AML-193 (cell line): ENCODE measurements around the gene GOLGA3.
"Not testable (repeated sequence)": the region's sequence is repeated elsewhere in the genome, so short reads cannot be mapped to it uniquely, and the experiment has no call there.

ENCODE experiments used
- DNase-seq, 2 experiments: peaks; one replicate each; lab custom pipeline; 2025; lab: John Stamatoyannopoulos, UW

GOLGA3 gene

DNA sequence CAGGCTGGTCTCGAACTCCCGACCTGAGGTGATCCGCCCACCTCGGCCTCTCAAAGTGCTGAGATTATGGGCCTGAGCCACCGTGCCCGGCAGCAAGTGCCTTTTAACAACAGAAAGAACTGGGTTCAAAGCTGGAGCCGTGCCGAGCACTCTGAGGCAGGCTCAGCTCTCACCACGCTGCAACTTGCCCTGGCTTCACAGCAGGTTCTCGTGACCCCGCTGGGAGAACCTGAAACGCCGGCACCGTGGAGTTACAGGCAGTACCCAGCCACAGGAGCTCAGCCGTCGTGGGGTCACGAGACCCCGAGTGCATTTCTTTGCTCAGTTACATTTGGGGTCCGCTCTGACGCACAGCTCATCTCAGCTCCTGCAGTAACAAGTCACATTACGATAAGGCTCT lies 14.4 kb downstream of the GOLGA3 start:
- no peak for DNase-seq

- no peak for DNase-seq
These were observed 15.2 kb downstream of the GOLGA3 start for GRCh38 chr12:132813443-132813842.

GRCh38 chr12:132812631-132813305 lies 15.9 kb downstream of the GOLGA3 start:
- DNase-seq = no peak

GRCh38 chr12:132809391-132809790 lies 19.3 kb downstream of the GOLGA3 start:
- DNase-seq = not testable (repeated sequence)

- no peak for DNase-seq
These were observed 21.2 kb downstream of the GOLGA3 start for GRCh38 chr12:132807295-132808092.

- no peak for DNase-seq
These were observed 21.8 kb downstream of the GOLGA3 start for GRCh38 chr12:132806857-132807256.

- no peak for DNase-seq
These were observed 24.2 kb downstream of the GOLGA3 start for GRCh38 chr12:132804426-132804861.

GRCh38 chr12:132803888-132804287 lies 24.8 kb downstream of the GOLGA3 start:
- DNase-seq = no peak

- no peak for DNase-seq
These were observed 25.5 kb downstream of the GOLGA3 start for GRCh38 chr12:132803125-132803524.

DNA sequence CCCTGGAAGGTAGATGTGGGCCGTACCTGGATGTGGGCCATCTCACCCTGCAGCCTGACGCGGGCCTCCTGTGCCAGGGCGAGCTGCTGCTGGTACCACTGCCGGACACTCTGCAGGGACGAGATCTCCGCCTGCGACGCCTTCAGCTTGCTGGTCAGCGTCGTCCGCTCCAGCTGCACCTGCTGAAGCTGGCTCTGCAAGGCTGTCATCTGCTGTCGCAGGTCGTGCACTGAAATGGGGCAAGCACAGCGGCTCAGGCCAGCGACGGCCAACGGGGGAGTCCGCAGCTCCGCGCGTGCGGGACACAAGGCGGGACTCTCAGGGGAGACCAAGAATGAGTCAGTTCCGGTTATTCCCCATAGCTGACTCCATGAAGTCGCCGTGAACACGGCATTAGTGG lies 26.9 kb downstream of the GOLGA3 start:
- DNase-seq = no peak

- DNase-seq = no peak
These were observed 29.8 kb downstream of the GOLGA3 start for GRCh38 chr12:132798836-132799235.

GRCh38 chr12:132797820-132798570 lies 30.7 kb downstream of the GOLGA3 start:
- DNase-seq = no peak

DNA sequence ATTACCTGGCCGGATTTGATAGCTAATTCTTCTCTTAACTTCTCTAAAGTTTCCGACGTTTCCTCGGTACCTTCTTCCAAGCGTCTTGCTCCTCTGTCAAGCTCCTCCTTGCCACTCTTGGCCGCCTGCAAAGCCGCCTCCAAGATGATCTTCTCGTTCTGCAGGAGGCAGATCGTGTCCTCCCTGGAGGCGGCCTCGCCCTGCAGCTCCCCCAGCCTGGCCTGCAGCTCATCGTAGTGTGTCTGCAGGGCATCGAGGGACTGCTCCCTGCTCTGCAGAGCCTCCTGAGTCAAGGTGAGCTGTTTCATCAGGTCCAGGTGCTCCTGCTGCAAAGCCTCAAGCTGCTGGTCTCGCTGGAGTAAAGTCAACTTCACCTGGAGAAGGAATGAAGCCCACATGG lies 32.8 kb downstream of the GOLGA3 start:
- no peak for DNase-seq

DNA sequence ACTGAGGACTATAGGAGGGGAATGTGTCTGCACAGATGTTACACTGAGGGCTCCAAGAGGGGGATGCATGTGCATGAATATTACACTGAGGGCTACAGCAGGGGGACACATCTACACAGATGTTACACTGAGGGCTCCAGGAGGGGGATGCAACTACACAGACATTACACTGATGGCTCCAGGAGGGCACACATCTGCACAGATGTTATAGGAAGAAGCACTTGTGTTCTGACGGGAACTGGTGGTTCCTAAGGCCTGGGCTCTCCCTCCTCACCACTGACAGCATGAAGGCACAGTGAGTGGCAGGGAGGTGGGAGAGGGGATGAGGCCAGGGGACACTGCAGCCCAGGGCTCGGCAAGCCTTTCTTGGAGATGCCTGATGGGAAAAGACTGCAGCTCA lies 36.7 kb downstream of the GOLGA3 start:
- DNase-seq = not testable (repeated sequence)

- DNase-seq = no peak
These were observed 39.6 kb downstream of the GOLGA3 start for GRCh38 chr12:132789099-132789471.

DNA sequence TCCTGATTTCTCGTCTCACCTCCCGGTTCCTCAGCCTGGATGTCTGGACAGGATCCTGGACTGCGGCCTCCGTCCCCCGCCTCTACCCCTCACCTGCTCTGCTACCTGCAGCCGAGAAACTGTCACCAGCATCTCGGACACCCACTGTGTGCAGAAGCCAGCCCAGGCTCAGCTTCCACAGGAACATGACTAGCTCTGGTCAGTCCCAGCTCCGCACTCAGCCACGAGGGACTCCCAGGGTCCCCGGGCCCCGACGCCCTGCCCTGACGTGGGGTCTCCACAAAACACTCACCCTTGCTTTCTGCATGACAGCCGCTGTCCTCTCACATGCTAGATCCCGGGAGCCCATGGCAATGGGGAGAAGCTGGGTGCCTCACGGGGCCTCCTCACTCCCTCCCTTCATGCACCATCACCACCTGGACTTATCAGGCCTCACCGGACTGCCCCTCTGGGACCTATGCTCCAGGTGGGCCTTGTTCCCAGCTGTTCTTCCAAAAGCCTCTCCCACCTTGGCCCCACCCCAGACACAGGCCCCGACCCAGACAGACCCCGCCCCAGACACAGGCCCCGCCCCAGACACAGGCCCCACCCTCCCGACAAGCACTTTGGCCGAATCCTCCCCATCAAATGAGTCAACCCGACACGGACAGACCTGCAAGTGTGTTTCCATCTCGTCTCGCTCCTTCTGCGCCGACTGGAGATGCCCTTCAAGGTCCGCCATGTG lies 40.1 kb downstream of the GOLGA3 start:
- DNase-seq = no peak

DNA sequence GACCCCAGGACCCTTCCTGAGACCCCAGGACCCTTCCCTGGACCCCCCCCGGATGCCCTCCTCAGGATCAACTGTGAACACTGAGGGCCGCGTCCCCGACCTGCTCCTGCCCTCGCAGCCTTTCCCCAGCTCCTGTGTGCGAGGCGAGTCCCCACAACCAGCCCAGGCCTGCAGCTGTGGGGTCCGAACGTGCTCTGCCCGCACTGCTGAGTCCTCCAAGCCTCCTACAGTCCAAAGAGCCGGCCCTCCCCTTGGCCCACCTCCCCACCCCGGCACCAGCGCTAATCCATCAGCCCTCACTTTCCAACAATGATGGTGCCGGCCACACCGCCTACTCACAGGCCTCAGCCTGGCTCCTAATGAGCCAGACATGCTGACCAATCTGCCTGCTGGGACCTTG lies 40.8 kb downstream of the GOLGA3 start:
- no peak for DNase-seq

- no peak for DNase-seq
These were observed 42.5 kb downstream of the GOLGA3 start for GRCh38 chr12:132786192-132786591.

DNA sequence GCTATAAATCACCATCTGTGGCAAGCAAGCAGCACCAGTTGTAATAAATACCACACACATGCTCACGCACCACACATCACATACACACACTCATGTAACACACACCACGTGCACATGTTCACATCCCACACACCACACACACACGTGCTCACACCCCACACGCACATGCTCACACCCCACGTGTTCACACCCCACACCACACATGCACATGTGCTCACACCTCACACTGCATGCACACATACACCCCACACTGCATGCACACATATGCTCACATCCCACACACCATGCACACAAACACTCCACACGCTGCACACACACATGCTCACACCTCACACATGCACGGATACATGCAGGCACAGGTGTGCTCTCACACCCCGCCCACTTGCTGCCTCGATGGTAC lies 44.1 kb downstream of the GOLGA3 start:
- DNase-seq = no peak

DNA sequence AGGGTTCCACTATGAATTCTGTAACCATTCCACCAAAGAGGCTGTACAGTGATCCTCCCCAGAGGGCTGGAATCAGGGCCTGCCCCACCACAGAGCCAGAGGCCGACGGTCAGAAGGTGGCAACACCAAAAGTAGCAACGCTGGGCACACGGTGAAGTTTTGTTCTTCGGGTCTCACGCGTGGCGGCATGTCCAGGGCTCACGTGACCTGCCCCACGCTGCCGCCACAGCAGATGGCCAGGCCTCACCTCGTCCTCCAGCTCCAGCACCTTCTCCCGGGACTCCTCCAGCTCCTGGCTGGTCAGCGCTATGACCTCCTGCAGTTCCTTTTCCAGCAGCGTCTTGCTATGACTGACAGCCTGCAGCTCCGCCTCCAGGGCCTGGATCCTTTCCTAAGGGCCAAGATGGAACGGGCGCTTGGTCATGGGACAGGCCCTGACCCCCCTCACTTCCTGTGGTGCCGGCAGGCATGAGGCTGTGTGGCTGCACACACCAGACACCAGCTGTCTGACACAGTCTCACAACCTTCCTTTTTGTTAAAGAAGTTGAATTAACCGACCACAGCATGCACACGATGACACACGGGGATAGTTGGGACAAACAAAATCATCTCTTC lies 44.6 kb downstream of the GOLGA3 start:
- no peak for DNase-seq

DNA sequence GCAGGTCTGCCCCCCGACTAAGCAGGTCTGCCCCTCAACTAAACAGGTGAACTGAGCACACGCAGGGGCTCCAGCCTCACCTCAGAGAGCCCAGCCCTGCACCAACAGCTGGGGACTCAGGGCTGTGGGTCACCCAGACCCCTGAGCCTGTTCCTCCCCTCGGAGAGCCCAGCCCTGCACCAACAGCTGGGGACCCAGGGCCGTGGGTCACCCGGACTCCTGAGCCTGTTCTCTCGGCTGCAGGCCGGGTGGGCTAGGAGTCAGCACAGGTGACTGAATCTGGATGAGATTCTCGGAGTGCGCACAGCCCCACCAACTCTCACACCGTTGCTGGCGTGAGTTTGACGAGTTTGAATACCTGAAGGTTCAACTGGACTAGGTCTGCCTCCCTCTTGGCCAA lies 46.7 kb downstream of the GOLGA3 start:
- DNase-seq = no peak
